ENCODE measurements around the gene FAM111B.

GRCh38 chr11:59174664-59175033, 67.6 kb downstream of the FAM111B start:
- TF ChIP-seq POLR2A (IDR thresholded peaks at IDR 0.05) (peak; percentile 57), CTCF (IDR thresholded peaks at IDR 0.05) (peak in 1 of 5 experiments; percentile 20), EP300 (IDR thresholded peaks at IDR 0.05; ENCODE audit: low read depth) (no peak)
